GM19239 (cell line): Measurements from ENCODE around the gene RDM1.

ENCODE experiments used
- DNase-seq: peaks from one replicate; pipeline ENCODE4 v3.0.0; 2011; ENCODE audit warnings: low spot score; ENCODE audit not compliant: insufficient read length
- FAIRE-seq: peaks from 2 replicates; lab custom pipeline; 2011; peaks lifted over from hg19 to GRCh38; lab: Jason Lieb, UNC

RDM1 gene

DNA sequence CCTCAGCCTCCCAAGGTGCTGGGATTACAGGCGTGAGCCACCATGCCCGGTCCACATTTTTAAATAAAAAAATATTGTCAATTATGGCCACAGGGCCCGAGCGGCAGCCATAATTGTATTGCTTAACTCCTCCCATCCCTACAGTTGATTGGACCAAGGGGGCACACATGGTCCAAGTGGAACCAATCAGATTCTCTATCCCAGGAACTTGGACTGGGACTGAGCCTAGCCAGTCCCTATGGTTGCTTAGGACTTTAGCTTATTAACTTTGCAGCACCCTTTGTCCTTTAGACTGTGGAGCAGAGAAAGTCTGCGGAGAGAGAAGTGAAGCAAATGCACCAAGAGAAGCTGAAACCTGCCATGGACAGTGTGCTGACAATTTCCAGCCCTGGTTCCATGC, 5.5 kb upstream of the RDM1 start:
- FAIRE-seq (no peak), DNase-seq (no peak)

DNA sequence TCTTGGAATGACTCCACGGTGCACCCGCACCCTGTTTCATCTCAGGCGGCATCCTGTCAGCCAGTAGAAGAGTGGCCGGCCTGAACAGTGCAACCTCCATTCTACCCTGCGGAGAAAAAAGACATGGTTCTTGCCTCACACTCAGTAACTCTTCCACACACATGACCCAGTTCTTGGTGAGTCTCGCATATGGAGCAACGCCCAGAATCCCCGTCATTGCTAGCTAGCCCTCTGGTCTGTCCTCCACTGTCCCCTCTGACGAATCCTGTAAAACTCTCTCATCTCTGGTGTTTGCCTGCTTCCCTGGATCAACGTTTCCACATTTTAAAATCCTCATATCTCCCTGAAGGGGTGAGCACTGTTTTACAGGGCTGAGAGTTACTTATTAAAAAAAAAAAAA, 4.2 kb upstream of the RDM1 start:
- DNase-seq (no peak), FAIRE-seq (no peak)

DNA sequence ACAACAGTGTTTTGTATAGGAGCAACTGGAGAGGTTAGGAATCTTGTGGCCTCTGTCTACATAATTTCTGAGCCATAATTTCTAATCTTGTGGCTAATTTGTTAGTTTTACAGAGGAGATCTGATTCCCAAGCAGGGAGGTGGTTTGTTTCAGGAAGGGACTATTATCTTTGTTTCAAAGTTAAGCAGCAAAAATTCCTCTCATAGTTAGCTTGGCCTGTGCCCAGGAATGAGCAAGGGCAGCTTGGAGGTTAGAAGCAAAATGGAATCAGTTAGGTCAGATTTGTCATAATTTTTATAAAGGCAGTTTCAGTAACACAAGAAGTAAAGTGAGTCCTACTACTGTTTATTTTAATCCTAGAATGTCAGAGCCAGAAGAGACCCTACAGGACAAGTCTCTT, 2.0 kb upstream of the RDM1 start:
- DNase-seq, result no peak
- no peak for FAIRE-seq

DNA sequence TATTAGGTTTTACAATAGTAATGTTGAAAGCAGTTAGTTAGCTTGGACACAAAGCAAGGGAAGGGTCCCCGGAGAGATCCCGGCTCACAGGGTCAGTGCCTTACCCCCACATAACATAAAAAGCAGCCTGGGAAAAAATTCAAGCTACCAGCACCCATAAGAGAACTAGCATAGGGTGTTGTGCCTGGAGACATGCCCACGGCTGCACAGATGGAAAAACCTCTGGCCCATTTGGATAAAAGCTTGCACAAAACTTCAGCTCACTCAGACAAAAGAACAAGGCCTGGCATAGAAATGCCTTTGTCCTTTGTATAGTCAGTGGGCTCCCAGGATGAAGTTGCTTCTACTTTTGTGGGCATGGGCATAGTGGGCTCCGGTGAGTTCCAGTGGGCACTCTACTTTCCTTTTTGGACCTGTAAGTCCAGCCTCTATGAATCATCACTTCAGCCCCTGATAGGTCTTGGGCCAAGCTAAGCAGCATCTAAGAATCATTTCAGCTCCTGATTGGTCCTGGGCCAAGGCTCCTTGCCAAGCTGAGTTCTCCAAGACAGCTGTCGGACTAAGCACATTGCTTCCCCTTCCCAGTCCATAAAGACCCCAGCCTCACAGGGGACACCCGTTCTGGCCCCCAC, 1.3 kb upstream of the RDM1 start:
- no peak for DNase-seq
- FAIRE-seq, result no peak

DNA sequence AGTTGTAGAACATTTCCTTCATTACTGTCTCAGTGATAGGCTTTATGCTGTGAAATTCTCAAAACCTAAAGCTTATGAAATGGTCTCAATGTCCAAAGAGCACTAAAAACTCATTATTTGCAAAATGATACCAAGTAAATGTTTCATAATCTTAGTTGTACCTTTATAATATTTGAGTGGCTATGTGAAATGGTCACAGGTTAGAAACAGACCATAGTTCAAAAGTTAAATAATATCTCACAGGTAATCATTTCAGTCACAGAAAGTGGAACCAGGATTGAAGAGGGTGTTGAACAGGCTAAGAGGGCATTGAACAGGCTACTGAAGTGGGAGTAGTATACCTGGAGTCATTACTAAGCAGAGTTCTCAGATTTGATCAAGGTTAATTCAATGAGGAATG, 2.9 kb downstream of the RDM1 start:
- FAIRE-seq (no peak), DNase-seq (no peak)

DNA sequence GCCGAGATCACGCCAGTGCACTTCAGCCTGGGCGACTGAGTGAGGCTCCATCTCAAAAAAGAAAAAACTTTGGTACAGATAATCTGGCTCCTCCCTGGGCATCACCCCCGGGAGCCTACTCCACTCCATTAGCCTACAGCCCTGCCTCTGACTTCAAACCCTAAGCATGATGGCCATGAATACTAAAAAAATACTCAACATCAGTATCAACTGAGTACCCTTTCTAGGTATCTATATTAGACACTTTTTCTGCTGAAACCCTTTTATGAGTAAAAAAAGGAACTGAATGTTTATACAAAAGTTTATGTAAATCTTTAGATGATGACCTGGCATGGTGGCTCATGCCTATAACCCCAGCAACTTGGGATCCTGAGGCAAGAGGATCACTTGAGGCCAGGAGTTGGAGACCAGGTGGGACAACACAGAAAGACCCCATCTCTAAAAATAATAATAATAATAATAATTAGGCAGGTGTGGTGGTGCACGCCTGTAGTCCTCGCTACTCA, 6.9 kb downstream of the RDM1 start:
- DNase-seq, result no peak
- FAIRE-seq, result no peak

DNA sequence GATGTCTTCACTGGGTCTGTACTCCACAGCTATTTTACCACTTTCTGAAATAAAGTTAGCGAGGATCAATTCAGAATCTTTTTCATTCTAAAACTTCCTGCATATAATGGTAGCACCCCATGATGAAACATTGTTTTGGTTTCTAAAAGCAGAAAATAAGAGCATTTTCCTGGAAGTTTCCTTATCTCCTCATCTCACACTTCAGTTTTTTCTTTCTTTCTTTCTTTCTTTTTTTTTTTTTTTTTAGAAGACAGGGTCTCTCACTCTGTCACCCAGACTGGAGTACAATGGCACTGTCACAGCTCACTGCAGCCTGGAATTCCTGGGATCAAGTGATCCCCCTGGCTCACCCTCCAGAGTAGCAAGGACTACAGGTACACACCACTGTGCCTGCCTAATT, 10.3 kb downstream of the RDM1 start:
- FAIRE-seq, result no peak
- no peak for DNase-seq

DNA sequence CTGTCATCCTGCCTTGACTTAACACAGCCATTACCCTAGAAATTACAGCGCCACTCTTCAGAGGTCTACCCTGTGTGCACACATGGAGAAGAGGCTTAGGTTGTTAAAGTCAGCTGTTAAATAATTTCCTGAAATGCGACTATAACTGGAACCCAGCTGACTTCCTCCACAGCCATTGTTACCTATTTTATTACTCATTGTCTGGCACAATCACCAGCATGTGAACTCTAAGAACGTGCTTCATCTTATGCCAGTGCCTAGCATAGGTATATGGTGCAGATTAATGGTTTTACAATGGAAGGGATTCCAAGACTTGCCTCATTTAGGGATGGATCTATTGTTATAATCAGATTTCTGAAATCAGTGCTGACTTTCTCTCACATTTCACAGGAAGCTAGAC, 11.9 kb downstream of the RDM1 start:
- FAIRE-seq, result no peak
- no peak for DNase-seq

DNA sequence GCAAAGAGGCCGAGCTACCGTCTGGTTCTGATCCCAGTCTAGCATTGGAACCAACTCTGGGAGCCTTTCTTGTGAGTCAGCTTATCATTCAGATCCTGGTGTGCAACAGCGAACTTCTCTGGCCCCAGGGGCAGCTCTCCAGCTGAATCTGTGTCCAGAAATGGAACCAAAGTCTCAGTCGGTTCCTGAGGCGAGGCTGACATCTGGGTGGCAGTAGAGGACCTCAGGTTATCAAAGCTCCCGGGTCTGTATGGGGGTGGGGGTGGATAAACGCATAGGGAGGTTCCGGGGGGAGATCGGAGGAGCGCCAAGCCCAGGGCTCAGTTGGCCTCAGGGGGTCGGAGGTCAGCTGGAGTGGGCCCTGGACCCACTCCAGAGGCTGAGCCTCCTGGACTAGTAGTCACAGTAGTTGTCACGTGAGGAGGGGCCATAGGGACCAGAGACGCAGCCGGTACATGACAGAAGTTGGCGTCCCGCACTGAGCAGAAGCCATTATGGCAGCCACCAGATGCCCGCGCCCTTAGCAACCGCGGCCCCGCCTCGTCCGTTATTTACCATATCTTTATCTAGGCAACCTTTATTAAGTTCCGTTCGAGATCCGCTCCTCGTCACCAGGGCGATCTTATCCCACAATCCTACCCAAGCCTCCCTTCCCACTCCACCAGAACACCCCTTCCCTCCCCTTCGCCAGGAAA, 12.9 kb downstream of the RDM1 start:
- FAIRE-seq (no peak), DNase-seq (no peak)

DNA sequence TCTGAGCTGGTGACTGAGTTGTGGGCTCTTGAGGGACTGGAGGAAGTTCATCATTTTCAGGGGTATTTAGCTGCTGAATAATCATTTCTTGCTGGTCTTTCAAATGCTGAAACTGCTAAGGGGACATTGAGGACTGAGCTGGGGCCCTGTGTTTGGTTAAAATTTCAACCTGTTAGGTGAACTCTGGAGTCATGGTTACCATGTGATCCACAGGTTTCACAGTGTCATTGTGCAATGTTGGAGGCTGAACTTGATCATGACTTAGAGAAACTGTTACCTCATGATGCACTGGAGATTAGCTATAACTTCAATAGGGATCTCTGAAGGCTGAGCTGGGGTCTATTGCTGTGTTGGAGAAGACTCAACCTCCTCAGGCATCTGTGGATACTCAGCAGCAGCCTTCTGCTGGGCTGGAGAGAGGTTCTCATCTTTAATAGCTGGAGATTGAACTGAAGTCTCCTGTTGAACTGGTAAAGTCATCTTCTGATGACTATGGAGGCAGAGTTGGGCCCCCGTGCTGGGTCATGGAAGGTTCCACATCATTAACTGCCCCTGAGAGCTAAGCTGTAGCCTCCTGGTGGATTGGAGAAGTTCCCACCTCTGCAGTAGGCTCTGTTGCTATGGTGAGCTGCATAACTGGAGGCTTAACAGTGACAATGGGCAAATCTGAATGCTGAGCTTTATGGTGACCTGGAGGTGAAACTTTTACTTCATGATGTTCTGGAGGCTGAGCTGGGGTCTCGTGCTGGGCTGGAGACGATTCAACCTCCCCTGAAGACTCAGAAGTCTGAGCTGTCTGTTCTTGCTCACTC, 15.2 kb downstream of the RDM1 start:
- FAIRE-seq (no peak), DNase-seq (no peak)

DNA sequence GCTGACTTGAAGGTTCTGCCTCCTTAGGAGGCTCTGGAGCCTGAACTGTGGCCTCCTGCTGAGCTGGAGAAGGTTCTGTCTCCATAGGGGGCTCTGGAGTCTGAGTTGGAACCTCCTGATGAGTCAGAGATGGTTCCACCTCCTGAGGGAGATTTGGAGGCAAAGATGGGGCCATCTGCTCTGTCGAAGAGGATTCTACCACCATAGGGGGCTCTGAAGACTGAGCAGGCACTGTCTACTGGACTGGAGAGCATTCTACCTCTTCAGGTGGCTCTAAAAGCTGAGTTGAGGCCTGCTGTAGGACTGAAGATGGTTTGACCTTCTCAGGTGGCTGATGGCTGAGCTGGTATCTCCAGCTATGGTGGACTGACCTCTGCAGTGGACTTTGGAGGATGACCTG, 16.2 kb downstream of the RDM1 start:
- DNase-seq (no peak), FAIRE-seq (no peak)

DNA sequence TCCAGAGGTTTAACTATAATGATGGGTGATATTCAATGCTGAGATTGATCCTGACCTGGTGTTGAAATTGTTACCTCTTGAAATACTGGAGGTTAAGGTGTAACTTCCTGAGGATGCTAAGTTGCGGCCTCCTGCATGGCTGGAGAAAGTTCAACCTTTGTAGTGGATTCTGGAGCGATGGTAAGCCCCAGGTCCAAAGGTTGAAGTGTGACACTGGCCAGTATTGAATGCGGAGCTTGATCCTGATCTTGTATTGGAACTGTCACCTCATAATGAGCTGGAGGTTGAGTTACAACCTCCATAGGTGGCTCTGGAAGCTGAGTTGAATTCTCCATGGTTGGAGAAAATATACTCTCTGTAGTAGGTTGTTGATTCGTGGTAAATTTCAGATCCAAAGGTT, 17.0 kb downstream of the RDM1 start:
- FAIRE-seq, result no peak
- DNase-seq, result no peak

DNA sequence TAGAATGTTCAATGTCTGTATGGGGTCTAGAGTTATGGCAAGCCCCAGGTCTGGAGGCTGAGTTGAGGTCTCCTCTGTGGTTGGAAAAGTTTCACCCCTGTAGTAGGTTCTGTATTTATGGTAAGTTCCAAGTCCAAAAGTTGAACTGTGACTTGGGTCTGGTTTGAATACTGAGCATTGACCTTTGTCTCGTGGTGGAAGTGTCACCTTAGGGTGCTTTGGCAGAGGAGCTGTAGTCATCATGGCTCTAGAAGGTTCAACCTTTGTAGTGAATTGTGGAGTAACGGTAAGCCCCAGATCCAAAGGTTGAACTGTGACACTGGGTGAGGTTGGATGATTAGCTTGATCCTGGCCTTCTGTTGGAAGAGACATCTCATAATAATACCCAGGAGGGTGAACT, 17.6 kb downstream of the RDM1 start:
- FAIRE-seq (no peak), DNase-seq (no peak)

DNA sequence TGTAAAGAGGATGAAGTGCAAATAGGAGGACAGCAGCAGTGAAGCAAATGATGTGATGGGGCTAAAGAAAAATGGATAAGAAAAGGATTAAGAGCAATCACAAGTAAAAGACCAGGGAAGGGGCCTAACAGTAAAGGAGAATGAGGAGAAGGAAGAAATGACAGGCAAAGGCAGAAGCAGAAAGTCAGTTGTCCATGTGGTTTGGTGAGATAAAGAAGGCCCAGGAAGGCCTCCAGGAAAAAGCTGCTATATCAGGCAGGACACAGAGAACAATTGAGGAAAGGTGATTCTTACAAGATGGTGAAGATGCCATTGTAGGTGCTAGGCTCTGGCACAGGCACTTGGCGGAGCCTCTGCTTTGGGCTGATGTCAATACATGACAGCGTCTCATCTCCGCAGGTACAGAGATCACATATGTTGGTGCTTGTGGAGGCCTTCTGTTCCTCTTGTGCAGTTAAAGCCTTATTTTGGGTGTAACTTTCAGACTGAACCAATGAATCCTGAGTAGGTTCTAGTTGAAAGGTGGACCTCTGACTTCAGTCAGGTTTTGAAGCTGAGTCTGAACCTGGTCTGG, 18.1 kb downstream of the RDM1 start:
- FAIRE-seq, result no peak
- no peak for DNase-seq

DNA sequence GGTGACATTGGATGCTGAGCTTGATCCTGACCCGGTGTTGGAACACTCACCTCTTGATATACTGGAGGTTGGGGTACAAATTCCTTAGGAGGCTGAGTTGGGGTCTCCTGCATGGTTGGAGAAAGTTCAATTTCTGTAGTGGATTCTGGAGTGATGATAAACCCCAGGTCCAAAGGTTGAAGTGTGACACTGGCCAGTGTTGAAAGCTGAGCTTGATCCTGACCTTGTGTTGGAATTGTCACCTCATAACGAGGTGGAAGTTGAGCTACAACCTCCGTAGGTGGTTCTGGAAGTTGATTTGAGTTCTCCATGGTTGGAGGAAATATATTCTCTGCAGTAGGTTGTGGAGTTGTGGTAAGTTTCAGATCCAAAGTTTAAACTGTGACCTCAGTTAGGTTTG, 21.2 kb downstream of the RDM1 start:
- no peak for FAIRE-seq
- no peak for DNase-seq

DNA sequence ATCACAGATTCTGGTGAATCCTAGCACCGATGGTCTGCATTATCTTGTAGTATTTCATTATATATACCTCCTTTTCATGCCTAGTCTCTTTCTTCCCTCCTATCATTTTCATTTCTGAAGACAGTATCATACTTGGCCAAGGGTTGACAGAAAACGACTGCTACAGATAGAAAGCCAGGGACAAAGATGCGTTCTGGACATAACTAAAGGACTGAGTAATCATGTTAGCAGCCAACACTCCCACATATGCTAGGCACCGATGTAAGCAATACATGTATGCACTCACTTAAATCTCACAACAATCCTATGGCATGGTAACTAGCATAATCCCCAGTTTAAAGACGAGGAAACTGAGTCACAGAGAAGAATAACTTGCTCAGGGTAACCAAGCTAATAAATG, 22.9 kb downstream of the RDM1 start:
- FAIRE-seq (no peak), DNase-seq (no peak)

DNA sequence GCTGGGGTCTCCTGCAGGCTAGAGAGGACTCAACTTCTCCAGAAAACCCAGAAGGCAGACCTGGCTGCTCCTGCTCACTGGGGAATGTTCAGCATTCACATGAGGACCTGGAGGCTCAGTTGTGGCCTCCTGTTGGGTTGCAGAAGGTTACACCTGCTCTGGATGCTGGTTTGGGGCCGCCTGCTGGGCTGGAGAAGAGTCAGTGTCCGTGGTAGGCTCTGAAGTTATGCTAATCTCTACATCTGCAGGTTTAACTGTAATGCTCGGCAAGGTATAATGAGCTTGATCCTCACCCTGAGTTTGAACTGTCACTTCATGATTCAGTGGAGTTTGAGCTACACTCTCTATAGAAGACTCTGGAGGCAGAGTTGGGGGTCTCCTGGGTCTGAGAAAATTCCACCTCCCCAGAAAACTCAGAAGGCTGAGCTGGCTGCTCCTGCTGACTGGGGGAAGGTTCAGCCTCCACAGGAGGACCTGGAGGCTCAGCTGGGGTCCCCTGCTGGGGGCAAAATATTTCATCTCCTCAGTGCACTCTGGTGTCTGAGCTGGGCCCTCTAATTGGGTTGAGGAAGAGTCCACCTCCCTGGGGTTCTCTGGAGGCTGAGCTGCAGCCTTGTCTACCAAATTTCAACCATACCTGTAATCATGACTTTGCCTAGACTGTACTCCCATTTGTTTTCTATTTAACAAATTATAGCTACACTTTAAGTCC, 23.5 kb downstream of the RDM1 start:
- DNase-seq, result no peak
- FAIRE-seq, result no peak

DNA sequence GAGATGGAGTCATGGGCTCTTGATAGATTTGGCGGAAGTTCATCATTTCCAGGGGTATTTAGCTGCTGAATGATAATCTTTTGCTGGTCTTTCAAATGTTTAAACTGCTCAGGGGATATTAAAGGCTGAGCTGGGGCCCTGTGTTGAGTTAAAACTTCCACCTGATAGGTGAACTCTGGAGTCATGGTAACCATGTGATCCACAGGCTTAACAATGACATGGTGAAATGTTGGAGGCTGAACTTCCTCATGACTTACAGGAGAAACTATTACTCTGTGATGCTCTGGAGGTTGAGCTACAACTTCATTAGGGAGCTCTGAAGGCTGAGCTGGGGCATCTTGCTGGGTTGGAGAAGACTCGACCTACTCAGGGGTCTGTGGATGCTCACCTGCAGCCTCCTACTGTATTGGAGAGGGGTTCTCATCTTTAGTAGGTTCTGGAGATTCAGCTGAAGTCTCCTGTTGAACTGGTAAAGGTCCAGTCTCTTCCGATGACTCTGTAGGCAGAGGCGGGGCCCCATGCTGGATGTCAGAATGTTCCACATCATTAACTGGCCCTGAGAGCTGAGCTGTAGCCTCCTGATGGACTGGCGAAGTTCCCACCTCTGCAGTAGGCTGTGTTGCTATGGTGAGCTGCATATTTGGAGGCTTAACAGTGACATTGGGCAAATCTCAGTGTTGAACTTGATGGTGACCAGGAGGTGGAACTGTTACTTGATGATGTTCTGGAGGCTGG, 24.2 kb downstream of the RDM1 start:
- DNase-seq (no peak), FAIRE-seq (no peak)

DNA sequence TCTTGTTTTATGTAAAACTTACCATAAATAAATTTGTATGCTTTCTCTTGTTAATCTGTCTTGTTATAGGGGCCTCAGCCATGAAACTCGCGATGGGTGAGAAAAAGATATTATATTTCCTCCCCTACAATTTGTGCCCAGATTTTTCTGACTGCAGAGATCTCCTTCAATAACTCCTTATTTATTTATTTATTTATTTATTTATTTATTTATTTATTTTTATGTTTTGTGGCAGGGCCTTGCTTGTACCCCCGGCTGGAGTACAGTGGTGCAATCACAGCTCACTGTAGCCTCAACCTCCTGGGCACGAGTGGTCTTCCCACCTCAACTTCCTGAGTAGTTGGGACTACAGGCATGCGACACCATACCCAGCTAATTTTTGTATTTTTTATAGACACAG, 27.1 kb downstream of the RDM1 start:
- DNase-seq, result no peak
- FAIRE-seq, result no peak
